ENCODE measurements around the gene TSR3. TPM values are rescaled to one million over a fixed set of nuclear protein-coding genes. Genes with fewer than 3 reads are reported as not detected.
A peak's percentile ranks its signal among the peaks of the same experiment; 100 is the strongest.

The TSR3 gene
- total RNA-seq, 6 donors from 2014 or later: 55.6 to 74.5 (median 65.1) TPM

DNA sequence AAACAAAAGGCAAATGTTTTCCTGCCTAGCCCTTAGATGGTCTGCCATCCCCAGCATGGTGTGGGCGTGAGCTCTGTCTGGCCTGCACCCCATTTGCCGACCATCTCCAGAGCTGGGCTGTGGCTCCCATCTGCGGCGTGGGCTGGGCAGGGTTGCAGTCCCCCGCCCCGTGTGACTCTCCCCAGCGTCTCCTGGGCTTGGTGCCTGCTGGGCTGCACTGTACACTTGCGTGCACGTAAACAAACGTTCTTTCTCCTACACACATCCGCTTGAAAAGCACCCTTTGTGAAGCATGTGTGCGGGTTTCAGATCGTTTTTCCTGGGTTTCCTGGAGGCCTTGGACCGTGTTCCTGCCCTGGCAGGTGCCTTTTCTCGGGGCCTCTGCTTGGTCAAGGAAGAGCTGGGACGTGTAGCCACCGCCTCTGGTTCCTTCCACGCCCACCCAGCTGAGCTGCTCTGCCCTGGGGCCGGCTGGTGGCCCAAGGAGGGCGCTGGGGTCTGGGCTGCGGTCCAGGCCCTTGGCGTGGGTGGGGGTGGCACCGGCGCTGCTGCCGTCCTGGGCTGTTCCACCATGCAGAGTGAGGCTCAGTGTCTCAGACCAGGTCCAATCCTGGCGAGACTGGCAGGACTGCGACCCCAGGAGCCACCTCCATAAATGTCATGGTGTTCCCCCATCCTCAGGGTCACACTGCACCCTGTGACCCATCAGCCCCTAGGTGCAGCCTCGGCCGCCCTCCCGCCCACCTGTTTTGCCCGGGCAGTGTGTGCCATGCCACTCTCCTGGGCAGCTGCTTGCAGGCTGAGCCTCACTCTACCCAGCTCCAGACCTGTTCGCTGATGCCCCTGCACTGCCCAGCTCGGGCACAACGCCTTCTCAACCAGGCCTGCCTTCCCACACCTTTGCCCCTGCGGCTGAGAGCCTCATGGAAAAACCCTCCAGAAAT, 28.1 kb downstream of the TSR3 start:
- no peak for ATAC-seq (ENCODE audit: low FRiP score in 2 of 2)
- peak in 1 of 2 donors; percentile 74 for DNase-seq
- Histone ChIP-seq H3K27ac (no peak overlapping the region), H3K27me3 (no peaks in the 10 kb centered on the region), H3K4me3 (no peak overlapping the region), H3K4me1 (peaks cover 0 to 6% (median 0%) of the 10 kb centered on the region in 4 donors), H3K36me3 (peaks cover 20 to 80% (median 68%) of the 10 kb centered on the region in 4 donors), H3K9me3 (no peaks in the 10 kb centered on the region)
- 82 to 86% methylated on average over 22 to 35 of the region's 35 CpGs for WGBS, 2 donors
- no peak for TF ChIP-seq POLR2A (IDR thresholded peaks at IDR 0.05)
- TF ChIP-seq POLR2AphosphoS5 (IDR thresholded peaks at IDR 0.05): no peak
- TF ChIP-seq, protein P1, sequence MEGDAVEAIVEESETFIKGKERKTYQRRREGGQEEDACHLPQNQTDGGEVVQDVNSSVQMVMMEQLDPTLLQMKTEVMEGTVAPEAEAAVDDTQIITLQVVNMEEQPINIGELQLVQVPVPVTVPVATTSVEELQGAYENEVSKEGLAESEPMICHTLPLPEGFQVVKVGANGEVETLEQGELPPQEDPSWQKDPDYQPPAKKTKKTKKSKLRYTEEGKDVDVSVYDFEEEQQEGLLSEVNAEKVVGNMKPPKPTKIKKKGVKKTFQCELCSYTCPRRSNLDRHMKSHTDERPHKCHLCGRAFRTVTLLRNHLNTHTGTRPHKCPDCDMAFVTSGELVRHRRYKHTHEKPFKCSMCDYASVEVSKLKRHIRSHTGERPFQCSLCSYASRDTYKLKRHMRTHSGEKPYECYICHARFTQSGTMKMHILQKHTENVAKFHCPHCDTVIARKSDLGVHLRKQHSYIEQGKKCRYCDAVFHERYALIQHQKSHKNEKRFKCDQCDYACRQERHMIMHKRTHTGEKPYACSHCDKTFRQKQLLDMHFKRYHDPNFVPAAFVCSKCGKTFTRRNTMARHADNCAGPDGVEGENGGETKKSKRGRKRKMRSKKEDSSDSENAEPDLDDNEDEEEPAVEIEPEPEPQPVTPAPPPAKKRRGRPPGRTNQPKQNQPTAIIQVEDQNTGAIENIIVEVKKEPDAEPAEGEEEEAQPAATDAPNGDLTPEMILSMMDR (IDR thresholded peaks at IDR 0.05): no peak
- TF ChIP-seq EP300 (IDR thresholded peaks at IDR 0.05): no peak

DNA sequence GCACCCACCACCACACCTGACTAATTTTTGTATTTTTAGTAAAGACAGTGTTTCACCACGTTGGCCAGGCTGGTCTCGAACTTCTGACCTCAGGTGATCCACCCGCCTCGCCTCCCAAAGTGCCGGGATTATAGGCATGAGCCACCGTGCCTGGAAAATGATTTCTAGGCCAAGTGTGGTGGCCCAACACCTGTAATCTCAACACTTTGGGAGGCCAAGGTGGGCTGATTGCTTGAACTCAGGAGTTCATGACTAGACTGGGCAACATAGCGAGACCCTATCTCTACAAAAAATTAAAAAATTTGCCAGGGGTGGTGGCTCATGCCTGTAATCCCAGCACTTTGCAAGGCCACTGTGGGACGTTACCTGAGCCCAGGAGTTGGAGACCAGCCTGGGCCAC, 29.3 kb downstream of the TSR3 start:
- Histone ChIP-seq H3K36me3 (peaks cover 29 to 90% (median 77%) of the 10 kb centered on the region in 4 donors), H3K27me3 (no peaks in the 10 kb centered on the region), H3K4me3 (no peak overlapping the region), H3K9me3 (no peaks in the 10 kb centered on the region), H3K4me1 (peaks cover 0 to 6% (median 0%) of the 10 kb centered on the region in 4 donors), H3K27ac (no peak overlapping the region)
- DNase-seq (no peak), ATAC-seq (ENCODE audit: low FRiP score in 2 of 2) (no peak)
- WGBS, 2 donors: 96 to 97% methylated on average over 8 of the region's 8 CpGs
- TF ChIP-seq POLR2AphosphoS5 (IDR thresholded peaks at IDR 0.05) (no peak), EP300 (IDR thresholded peaks at IDR 0.05) (no peak), POLR2A (IDR thresholded peaks at IDR 0.05) (no peak)
- TF ChIP-seq, protein P1 (IDR thresholded peaks at IDR 0.05): no peak

DNA sequence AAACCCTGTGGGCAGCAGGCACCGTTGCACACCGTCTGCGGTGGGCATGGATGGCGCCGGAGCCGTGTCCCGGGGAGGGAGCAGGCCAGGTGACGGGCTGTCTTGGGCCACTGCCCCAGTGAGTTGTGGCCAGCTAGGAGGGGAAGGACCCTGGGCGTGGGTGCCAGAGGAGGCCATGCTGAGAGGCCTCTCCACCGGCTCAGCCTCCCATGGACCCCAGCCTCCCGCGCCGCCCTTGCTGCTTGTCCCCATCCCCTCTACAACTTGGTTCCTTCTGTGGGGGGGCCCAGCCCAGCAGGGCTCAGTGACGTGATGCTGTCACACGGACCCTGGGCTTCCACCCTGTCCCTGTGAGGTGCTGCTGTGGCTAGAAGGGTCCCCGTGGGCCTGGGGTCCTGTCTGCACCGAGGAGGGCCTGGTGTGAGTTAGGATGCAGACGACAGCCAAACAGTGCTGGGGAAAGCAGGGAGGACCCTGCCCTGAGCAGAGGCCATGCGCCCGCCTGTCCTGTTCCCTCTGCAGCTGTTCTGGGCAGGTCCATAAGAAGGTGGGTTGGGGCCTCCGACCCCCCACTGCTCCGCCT, 30.9 kb downstream of the TSR3 start:
- WGBS, 2 donors: 73 to 90% methylated on average over 7 to 21 of the region's 22 CpGs
- peak in 1 of 2 donors; percentile 57 for DNase-seq
- peaks cover 40 to 95% (median 87%) of the 10 kb centered on the region in 4 donors for H3K36me3 ChIP-seq
- no peaks in the 10 kb centered on the region for H3K27me3 ChIP-seq
- no peak for TF ChIP-seq POLR2AphosphoS5 (IDR thresholded peaks at IDR 0.05)
- TF ChIP-seq, protein P1 (IDR thresholded peaks at IDR 0.05): no peak
- no peak for TF ChIP-seq POLR2A (IDR thresholded peaks at IDR 0.05)
- no peak for TF ChIP-seq EP300 (IDR thresholded peaks at IDR 0.05)
- H3K27ac ChIP-seq: no peak overlapping the region
- no peaks in the 10 kb centered on the region for H3K9me3 ChIP-seq
- no peak overlapping the region for H3K4me3 ChIP-seq
- H3K4me1 ChIP-seq: peaks cover 0 to 6% (median 0%) of the 10 kb centered on the region in 4 donors
- ATAC-seq (ENCODE audit: low FRiP score in 2 of 2): no peak

DNA sequence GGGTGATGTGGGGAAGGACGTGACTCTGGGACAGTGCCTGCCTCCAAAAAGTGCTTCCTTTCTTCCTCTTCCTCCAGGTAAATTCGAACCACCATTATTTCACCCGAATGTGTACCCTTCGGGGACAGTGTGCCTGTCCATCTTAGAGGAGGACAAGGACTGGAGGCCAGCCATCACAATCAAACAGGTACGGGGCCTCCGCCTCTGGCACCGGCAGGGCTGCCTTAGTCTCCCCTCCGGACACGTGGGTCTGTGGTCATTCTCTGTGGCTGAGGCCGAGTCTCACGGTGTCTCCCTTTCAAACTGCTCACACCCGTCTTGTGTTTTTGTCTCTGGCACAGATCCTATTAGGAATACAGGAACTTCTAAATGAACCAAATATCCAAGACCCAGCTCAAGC, 31.6 kb downstream of the TSR3 start:
- Histone ChIP-seq H3K36me3 (peaks cover 46 to 95% (median 88%) of the 10 kb centered on the region in 4 donors), H3K9me3 (no peaks in the 10 kb centered on the region)
- no peak for TF ChIP-seq POLR2AphosphoS5 (IDR thresholded peaks at IDR 0.05)
- TF ChIP-seq, protein P1 (IDR thresholded peaks at IDR 0.05): no peak
- no peak for TF ChIP-seq POLR2A (IDR thresholded peaks at IDR 0.05)
- no peak for TF ChIP-seq EP300 (IDR thresholded peaks at IDR 0.05)

More for the DNA sequence above, 31.6 kb downstream of the TSR3 start:
- DNase-seq (peak in 1 of 2 donors; percentile 50), ATAC-seq (ENCODE audit: low FRiP score in 2 of 2) (no peak)
- Histone ChIP-seq H3K4me1 (peaks cover 0 to 6% (median 0%) of the 10 kb centered on the region in 4 donors), H3K27ac (no peak overlapping the region), H3K27me3 (no peaks in the 10 kb centered on the region), H3K4me3 (no peak overlapping the region)
- 85 to 92% methylated on average over 11 of the region's 12 CpGs for WGBS, 2 donors

Data from upper lobe of left lung (tissue), 6 donors.